Forelimb muscle (tissue), 1 donor: ENCODE measurements around the gene RMI1. TPM values are rescaled to one million over a fixed set of nuclear protein-coding genes. Genes with fewer than 3 reads are reported as not detected.
"Not testable (repeated sequence)": the region's sequence is repeated elsewhere in the genome, so short reads cannot be mapped to it uniquely, and the experiment has no call there.

Experiments
- DNase-seq: peaks from one replicate; pipeline ENCODE4 v3.0.0-alpha.2; 2013; ENCODE audit warnings: low read depth
- polyA plus RNA-seq: library from polyadenylated mRNA; unstranded; fragments of 120-200 nt; gene quantifications from one replicate; pipeline ENCODE4 v1.2.1, GENCODE V29; 2013; ENCODE audit not compliant: insufficient read length

RMI1 gene
- polyA plus RNA-seq = 7.9 TPM

GRCh38 chr9:83980395-83981125, at the start of gene RMI1:
RMI1 (plus strand) TSS chr9:83980805; CDS start chr9:84000987, 20,182 bp downstream.
- DNase-seq = peak; percentile 91

- no peak for DNase-seq
Measured at GRCh38 chr9:83930881-83931280, 49.7 kb upstream of the RMI1 start.

GRCh38 chr9:83932011-83932410, 48.6 kb upstream of the RMI1 start:
- DNase-seq = no peak

GRCh38 chr9:83932851-83933250, 47.8 kb upstream of the RMI1 start:
- DNase-seq = no peak

GRCh38 chr9:83933790-83934189, 46.8 kb upstream of the RMI1 start:
- no peak for DNase-seq

GRCh38 chr9:83934569-83935275, 45.9 kb upstream of the RMI1 start:
- DNase-seq = no peak

GRCh38 chr9:83935276-83935935, 45.2 kb upstream of the RMI1 start:
- DNase-seq = no peak

GRCh38 chr9:83936523-83936922, 44.1 kb upstream of the RMI1 start:
- no peak for DNase-seq

- DNase-seq = no peak
Measured at GRCh38 chr9:83937861-83938455, 42.6 kb upstream of the RMI1 start.

- DNase-seq = no peak
Measured at GRCh38 chr9:83940590-83941303, 39.9 kb upstream of the RMI1 start.

GRCh38 chr9:83948096-83948495, 32.5 kb upstream of the RMI1 start:
- not testable (repeated sequence) for DNase-seq

GRCh38 chr9:83956086-83956435, 24.5 kb upstream of the RMI1 start:
- no peak for DNase-seq

GRCh38 chr9:83956436-83957247, 24.0 kb upstream of the RMI1 start:
- no peak for DNase-seq

GRCh38 chr9:83957248-83957513, 23.4 kb upstream of the RMI1 start:
- no peak for DNase-seq

- no peak for DNase-seq
Measured at GRCh38 chr9:83959061-83959460, 21.5 kb upstream of the RMI1 start.

- DNase-seq = no peak
Measured at GRCh38 chr9:83960991-83961390, 19.6 kb upstream of the RMI1 start.

- DNase-seq = no peak
Measured at GRCh38 chr9:83962165-83962564, 18.4 kb upstream of the RMI1 start.

GRCh38 chr9:83964973-83965349, 15.6 kb upstream of the RMI1 start:
- DNase-seq = no peak

GRCh38 chr9:83965350-83966208, 15.0 kb upstream of the RMI1 start:
- no peak for DNase-seq

- no peak for DNase-seq
Measured at GRCh38 chr9:83966209-83966582, 14.4 kb upstream of the RMI1 start.
